Esophagus squamous epithelium (tissue), 4 donors: Measurements from ENCODE around the gene DUSP22.

ENCODE experiments used
- POLR2A ChIP-seq, 4 donors: fragments of 450-650 bp; IDR thresholded peaks; one replicate each; pipeline ENCODE4 v1.6.1; 2017; ENCODE audit warnings: antibody characterized with exemption in 4 of 4, mild to moderate bottlenecking in 4 of 4, moderate library complexity in 3 of 4
- TF ChIP-seq, protein P1 (sequence below), 6 experiments: fragments of 450-650 bp in 4 of 6; fragments of 200-600 bp in 2 of 6; sonication (generic) in 2 of 6; IDR thresholded peaks; one replicate each; pipeline ENCODE4 v1.5.1; 2016 to 2019; ENCODE audit warnings: antibody characterized with exemption in 6 of 6, mild to moderate bottlenecking in 4 of 6, moderate library complexity in 4 of 6

DNA sequence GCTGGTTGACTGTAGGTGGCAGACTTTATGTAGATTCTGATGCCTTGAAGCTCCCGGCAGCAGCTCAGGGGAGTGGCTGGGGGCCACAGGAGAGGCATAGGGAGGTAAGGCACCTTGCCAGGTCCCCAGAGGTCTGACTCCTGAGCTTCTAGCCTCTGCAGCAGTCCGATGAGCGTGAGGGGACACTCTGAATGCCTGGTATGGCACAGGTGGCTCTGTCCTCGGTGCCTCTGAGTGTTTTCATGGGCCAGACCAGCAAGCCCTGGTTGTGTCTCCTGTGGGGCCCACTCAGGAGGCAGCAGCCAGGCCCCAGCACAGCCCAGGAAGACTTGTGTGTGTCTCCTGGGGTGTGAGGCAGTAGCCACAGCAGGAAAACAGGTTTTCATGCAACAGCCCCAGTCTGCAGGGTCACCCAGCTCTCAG is 59.6 kb downstream of the DUSP22 start:
- TF ChIP-seq, protein P1, sequence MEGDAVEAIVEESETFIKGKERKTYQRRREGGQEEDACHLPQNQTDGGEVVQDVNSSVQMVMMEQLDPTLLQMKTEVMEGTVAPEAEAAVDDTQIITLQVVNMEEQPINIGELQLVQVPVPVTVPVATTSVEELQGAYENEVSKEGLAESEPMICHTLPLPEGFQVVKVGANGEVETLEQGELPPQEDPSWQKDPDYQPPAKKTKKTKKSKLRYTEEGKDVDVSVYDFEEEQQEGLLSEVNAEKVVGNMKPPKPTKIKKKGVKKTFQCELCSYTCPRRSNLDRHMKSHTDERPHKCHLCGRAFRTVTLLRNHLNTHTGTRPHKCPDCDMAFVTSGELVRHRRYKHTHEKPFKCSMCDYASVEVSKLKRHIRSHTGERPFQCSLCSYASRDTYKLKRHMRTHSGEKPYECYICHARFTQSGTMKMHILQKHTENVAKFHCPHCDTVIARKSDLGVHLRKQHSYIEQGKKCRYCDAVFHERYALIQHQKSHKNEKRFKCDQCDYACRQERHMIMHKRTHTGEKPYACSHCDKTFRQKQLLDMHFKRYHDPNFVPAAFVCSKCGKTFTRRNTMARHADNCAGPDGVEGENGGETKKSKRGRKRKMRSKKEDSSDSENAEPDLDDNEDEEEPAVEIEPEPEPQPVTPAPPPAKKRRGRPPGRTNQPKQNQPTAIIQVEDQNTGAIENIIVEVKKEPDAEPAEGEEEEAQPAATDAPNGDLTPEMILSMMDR (IDR thresholded peaks at IDR 0.05): no peak
- TF ChIP-seq POLR2A (IDR thresholded peaks at IDR 0.05): no peak
